ENCODE results near the gene SCN8A. TPM values are rescaled to one million over a fixed set of nuclear protein-coding genes. Genes with fewer than 3 reads are reported as not detected.
"Not testable (repeated sequence)": the region's sequence is repeated elsewhere in the genome, so short reads cannot be mapped to it uniquely, and the experiment has no call there.

Gene SCN8A
- total and polyA plus RNA-seq, 7 donors: under 0.01 to 2.1 (median 0.71) TPM

GRCh38 chr12:51788876-51789275, 197.8 kb downstream of the SCN8A start:
- Histone ChIP-seq H3K27me3 (no peaks in the 10 kb centered on the region), H3K4me3 (no peak overlapping the region), H3K9me3 (no peaks in the 10 kb centered on the region), H3K4me1 (no peaks in the 10 kb centered on the region), H3K36me3 (no peaks in the 10 kb centered on the region), H3K27ac (no peak overlapping the region)
- TF ChIP-seq EP300 (IDR thresholded peaks at IDR 0.05) (no peak), POLR2A (IDR thresholded peaks at IDR 0.05) (no peak)
- WGBS, 2 donors: 85 to 91% methylated on average over 6 of the region's 6 CpGs
- no peak for DNase-seq
- intact Hi-C loops (cut with DNase I): no loop called here

GRCh38 chr12:51792417-51792816, 201.4 kb downstream of the SCN8A start:
- intact Hi-C loops (cut with DNase I): no loop called here
- H3K9me3 ChIP-seq: no peaks in the 10 kb centered on the region
- H3K27me3 ChIP-seq: no peaks in the 10 kb centered on the region
- H3K4me1 ChIP-seq: no peaks in the 10 kb centered on the region
- no peak for TF ChIP-seq EP300 (IDR thresholded peaks at IDR 0.05)
- no peak for TF ChIP-seq CTCF (IDR thresholded peaks at IDR 0.05)
- TF ChIP-seq POLR2AphosphoS5 (IDR thresholded peaks at IDR 0.05): no peak
- TF ChIP-seq POLR2A (IDR thresholded peaks at IDR 0.05): no peak
- 96 to 98% methylated on average over 5 of the region's 5 CpGs for WGBS, 2 donors
- no peak overlapping the region for H3K4me3 ChIP-seq
- H3K36me3 ChIP-seq: no peaks in the 10 kb centered on the region
- no peak overlapping the region for H3K27ac ChIP-seq
- DNase-seq: no peak

GRCh38 chr12:51793201-51793600, 202.2 kb downstream of the SCN8A start:
- no peaks in the 10 kb centered on the region for H3K9me3 ChIP-seq
- no peak overlapping the region for H3K27ac ChIP-seq
- intact Hi-C loops (cut with DNase I): no loop called here
- DNase-seq: no peak
- H3K36me3 ChIP-seq: no peaks in the 10 kb centered on the region
- TF ChIP-seq CTCF (IDR thresholded peaks at IDR 0.05) (no peak), EP300 (IDR thresholded peaks at IDR 0.05) (no peak), POLR2AphosphoS5 (IDR thresholded peaks at IDR 0.05) (no peak), POLR2A (IDR thresholded peaks at IDR 0.05) (no peak)
- no peaks in the 10 kb centered on the region for H3K4me1 ChIP-seq
- no peaks in the 10 kb centered on the region for H3K27me3 ChIP-seq
- WGBS, 2 donors: 94 to 97% methylated on average over 1 of the region's 1 CpG
- H3K4me3 ChIP-seq: no peak overlapping the region

GRCh38 chr12:51797301-51797700, 206.3 kb downstream of the SCN8A start:
- Histone ChIP-seq H3K27me3 (no peaks in the 10 kb centered on the region), H3K27ac (no peak overlapping the region), H3K4me3 (no peak overlapping the region), H3K36me3 (no peaks in the 10 kb centered on the region), H3K9me3 (no peaks in the 10 kb centered on the region), H3K4me1 (no peaks in the 10 kb centered on the region)
- intact Hi-C loops (cut with DNase I): no loop called here
- 95 to 96% methylated on average over 6 of the region's 6 CpGs for WGBS, 2 donors
- DNase-seq: no peak
- TF ChIP-seq EP300 (IDR thresholded peaks at IDR 0.05) (no peak), CTCF (IDR thresholded peaks at IDR 0.05) (no peak), POLR2AphosphoS5 (IDR thresholded peaks at IDR 0.05) (no peak), POLR2A (IDR thresholded peaks at IDR 0.05) (no peak)

GRCh38 chr12:51798051-51798450, 207.0 kb downstream of the SCN8A start:
- H3K27me3 ChIP-seq; DNase-seq; intact Hi-C loops (cut with DNase I); H3K9me3 ChIP-seq; H3K4me1 ChIP-seq; H3K27ac ChIP-seq; H3K4me3 ChIP-seq; H3K36me3 ChIP-seq: not testable (repeated sequence)
- 87 to 97% methylated on average over 4 of the region's 4 CpGs for WGBS, 2 donors

- intact Hi-C loops (cut with DNase I): no loop called here
- 97 to 98% methylated on average over 1 of the region's 1 CpG for WGBS, 2 donors
- Histone ChIP-seq H3K27me3 (no peaks in the 10 kb centered on the region), H3K4me1 (no peaks in the 10 kb centered on the region), H3K9me3 (no peaks in the 10 kb centered on the region), H3K27ac (no peak overlapping the region), H3K36me3 (no peaks in the 10 kb centered on the region), H3K4me3 (no peak overlapping the region)
- TF ChIP-seq POLR2AphosphoS5 (IDR thresholded peaks at IDR 0.05) (no peak), POLR2A (IDR thresholded peaks at IDR 0.05) (no peak), CTCF (IDR thresholded peaks at IDR 0.05) (no peak), EP300 (IDR thresholded peaks at IDR 0.05) (no peak)
- no peak for DNase-seq
Observed at GRCh38 chr12:51798501-51798900, 207.5 kb downstream of the SCN8A start.
